HepG2 (cell line): ENCODE measurements around the gene AUH. TPM values are rescaled to one million over a fixed set of nuclear protein-coding genes. Genes with fewer than 3 reads are reported as not detected.

Experiments used
- AHR ChIP-seq: IDR thresholded peaks from 2 replicates; pipeline ENCODE4 v1.6.1; 2018; ENCODE audit warnings: missing genetic modification reagents, missing compliant biosample characterization
- IRX3 ChIP-seq: sonication (generic); formaldehyde crosslinking; IDR thresholded peaks from 2 replicates; pipeline ENCODE4 v1.8.1; 2023; ENCODE audit warnings: mild to moderate bottlenecking, low read depth, missing genetic modification reagents, borderline replicate concordance
- MEF2D ChIP-seq: sonication (generic); formaldehyde crosslinking; IDR thresholded peaks from 2 replicates; pipeline ENCODE4 v1.5.1; 2020; ENCODE audit warnings: mild to moderate bottlenecking, missing genetic modification reagents
- MEIS2 ChIP-seq: sonication (generic); formaldehyde crosslinking; IDR thresholded peaks from 2 replicates; pipeline ENCODE4 v1.9.0; 2021; ENCODE audit warnings: mild to moderate bottlenecking, missing genetic modification reagents
- NCOA1 ChIP-seq: sonication (generic); formaldehyde crosslinking; IDR thresholded peaks from 2 replicates; pipeline ENCODE4 v1.9.0; 2021; ENCODE audit warnings: missing genetic modification reagents
- NFRKB ChIP-seq: fragments of 450-650 bp; IDR thresholded peaks from 2 replicates; pipeline ENCODE4 v1.6.1; 2017
- SPEN ChIP-seq: sonication (generic); formaldehyde crosslinking; IDR thresholded peaks from 2 replicates; pipeline ENCODE4 v1.5.1; 2020; ENCODE audit warnings: low read depth, mild to moderate bottlenecking, missing genetic modification reagents
- TGIF2 ChIP-seq: IDR thresholded peaks from 2 replicates; pipeline ENCODE4 v1.6.1; 2016; ENCODE audit warnings: control low read depth, missing compliant biosample characterization
- ZNF205 ChIP-seq: IDR thresholded peaks from 2 replicates; pipeline ENCODE4 v1.6.1; 2018; ENCODE audit warnings: missing biosample characterization, missing genetic modification reagents
- ZNF282 ChIP-seq: fragments of 450-650 bp; IDR thresholded peaks from 2 replicates; pipeline ENCODE4 v1.6.1; 2018; ENCODE audit not compliant: partially characterized antibody
- ZNF34 ChIP-seq: sonication (generic); formaldehyde crosslinking; IDR thresholded peaks from 2 replicates; pipeline ENCODE4 v1.4.0; 2020; ENCODE audit warnings: mild to moderate bottlenecking, missing genetic modification reagents, borderline replicate concordance
- ZNF367 ChIP-seq: sonication (generic); formaldehyde crosslinking; IDR thresholded peaks from 2 replicates; pipeline ENCODE4 v1.4.0; 2020; ENCODE audit warnings: missing genetic modification reagents, borderline replicate concordance
- ZNF879 ChIP-seq: sonication (generic); formaldehyde crosslinking; IDR thresholded peaks from 2 replicates; pipeline ENCODE4 v1.8.1; 2023; ENCODE audit warnings: missing genetic modification reagents
- polyA plus RNA-seq, 8 experiments: library from polyadenylated mRNA; depleted of rRNA in 3 of 8; stranded (reverse) in 7 of 8; unstranded in 1 of 8; fragments of >200 nt; fragmentation: Illumina TruSeq in 4 of 8; extraction: Trizol in 4 of 8; gene quantifications; 2 replicates each; pipeline versions ENCODE4 v1.2.1 to v1.2.3, GENCODE V29; 2011 to 2016; ENCODE audit warnings: low read depth in 4 of 8, missing spikeins in 1 of 8, mixed read lengths in 1 of 8; ENCODE audit not compliant: insufficient read depth in 1 of 8
- total RNA-seq, 5 experiments: library from RNA; depleted of rRNA; stranded (reverse); fragments of >200 nt; fragmentation: Illumina TruSeq; extraction: Trizol; gene quantifications; 2 replicates each; pipeline ENCODE4 v1.2.3, GENCODE V29; 2016; ENCODE audit warnings: low read depth in 1 of 5
- TF ChIP-seq, protein P1 (sequence below): sonication (generic); formaldehyde crosslinking; IDR thresholded peaks from 2 replicates; pipeline ENCODE4 v1.4.0; 2020; ENCODE audit warnings: missing genetic modification reagents, borderline replicate concordance
- TF ChIP-seq, protein P2 (sequence below): sonication (generic); formaldehyde crosslinking; IDR thresholded peaks from 2 replicates; pipeline ENCODE4 v1.4.0; 2020; ENCODE audit warnings: missing genetic modification reagents
- TF ChIP-seq, protein P3 (sequence below): fragments of 450-650 bp; IDR thresholded peaks from 2 replicates; pipeline ENCODE4 v1.6.1; 2017; ENCODE audit warnings: mild to moderate bottlenecking
- TF ChIP-seq, protein P4 (sequence below): sonication (generic); formaldehyde crosslinking; IDR thresholded peaks from 2 replicates; pipeline ENCODE4 v1.5.1; 2020; ENCODE audit warnings: mild to moderate bottlenecking, missing genetic modification reagents, moderate library complexity

AUH gene
- total and polyA plus RNA-seq, 2 of the 13 experiments (the other 11 are each of a cell fraction or from before 2014, with no cell fraction given): 25.8 to 31.9 TPM

DNA sequence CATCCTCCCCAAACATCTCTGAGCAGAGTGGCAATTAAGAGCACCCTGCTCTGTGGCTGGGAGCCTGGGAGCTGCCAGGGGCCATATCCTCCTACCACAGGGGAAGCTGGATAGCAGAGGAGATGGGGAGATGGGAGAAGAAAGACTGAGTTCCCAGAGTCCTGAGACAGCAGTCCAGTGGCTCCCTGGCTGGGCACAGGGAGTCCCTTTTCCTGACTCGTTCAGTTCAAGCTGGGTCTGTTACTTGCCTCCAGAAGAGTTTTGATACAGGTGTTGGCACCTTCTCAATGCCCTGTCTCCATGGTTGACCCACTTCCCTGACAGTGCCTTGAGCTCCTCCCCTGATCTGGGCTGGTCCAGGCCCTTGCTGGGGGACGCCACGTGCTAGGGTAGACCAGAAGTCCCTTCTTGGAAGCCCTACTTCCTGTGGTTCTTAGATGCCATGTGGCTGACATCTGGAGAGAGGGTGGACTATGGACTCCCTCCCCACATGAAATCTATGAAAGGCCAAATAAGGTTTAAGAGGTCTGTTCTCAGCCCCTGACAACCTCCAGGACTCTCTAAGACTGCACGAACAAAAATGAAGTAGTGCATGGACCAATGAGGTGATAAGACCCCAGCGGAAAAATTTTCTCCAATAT is 166.2 kb downstream of the AUH start (continued):
- TF ChIP-seq, protein P1, sequence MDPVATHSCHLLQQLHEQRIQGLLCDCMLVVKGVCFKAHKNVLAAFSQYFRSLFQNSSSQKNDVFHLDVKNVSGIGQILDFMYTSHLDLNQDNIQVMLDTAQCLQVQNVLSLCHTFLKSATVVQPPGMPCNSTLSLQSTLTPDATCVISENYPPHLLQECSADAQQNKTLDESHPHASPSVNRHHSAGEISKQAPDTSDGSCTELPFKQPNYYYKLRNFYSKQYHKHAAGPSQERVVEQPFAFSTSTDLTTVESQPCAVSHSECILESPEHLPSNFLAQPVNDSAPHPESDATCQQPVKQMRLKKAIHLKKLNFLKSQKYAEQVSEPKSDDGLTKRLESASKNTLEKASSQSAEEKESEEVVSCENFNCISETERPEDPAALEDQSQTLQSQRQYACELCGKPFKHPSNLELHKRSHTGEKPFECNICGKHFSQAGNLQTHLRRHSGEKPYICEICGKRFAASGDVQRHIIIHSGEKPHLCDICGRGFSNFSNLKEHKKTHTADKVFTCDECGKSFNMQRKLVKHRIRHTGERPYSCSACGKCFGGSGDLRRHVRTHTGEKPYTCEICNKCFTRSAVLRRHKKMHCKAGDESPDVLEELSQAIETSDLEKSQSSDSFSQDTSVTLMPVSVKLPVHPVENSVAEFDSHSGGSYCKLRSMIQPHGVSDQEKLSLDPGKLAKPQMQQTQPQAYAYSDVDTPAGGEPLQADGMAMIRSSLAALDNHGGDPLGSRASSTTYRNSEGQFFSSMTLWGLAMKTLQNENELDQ (CRISPR knock-in tag): no peak
- TF ChIP-seq ZNF282 (no peak), ZNF879 (CRISPR knock-in tag) (0 out of 2 replicates have a peak, but pooled peaks have one; percentile 17), NFRKB (no peak), IRX3 (CRISPR knock-in tag) (no peak), ZNF34 (no peak; the same call in 1 of the 2 replicates), MEIS2 (CRISPR knock-in tag) (no peak), ZNF367 (no peak), ZNF205 (no peak), AHR (CRISPR knock-in tag) (no peak), TGIF2 (CRISPR knock-in tag) (no peak; the same call in 1 of the 2 replicates), SPEN (peak; percentile 66; the same call in 1 of the 2 replicates), MEF2D (CRISPR knock-in tag) (0 out of 2 replicates have a peak, but pooled peaks have one; percentile 13), NCOA1 (0 out of 2 replicates have a peak, but pooled peaks have one; percentile 32)
- TF ChIP-seq, protein P2, sequence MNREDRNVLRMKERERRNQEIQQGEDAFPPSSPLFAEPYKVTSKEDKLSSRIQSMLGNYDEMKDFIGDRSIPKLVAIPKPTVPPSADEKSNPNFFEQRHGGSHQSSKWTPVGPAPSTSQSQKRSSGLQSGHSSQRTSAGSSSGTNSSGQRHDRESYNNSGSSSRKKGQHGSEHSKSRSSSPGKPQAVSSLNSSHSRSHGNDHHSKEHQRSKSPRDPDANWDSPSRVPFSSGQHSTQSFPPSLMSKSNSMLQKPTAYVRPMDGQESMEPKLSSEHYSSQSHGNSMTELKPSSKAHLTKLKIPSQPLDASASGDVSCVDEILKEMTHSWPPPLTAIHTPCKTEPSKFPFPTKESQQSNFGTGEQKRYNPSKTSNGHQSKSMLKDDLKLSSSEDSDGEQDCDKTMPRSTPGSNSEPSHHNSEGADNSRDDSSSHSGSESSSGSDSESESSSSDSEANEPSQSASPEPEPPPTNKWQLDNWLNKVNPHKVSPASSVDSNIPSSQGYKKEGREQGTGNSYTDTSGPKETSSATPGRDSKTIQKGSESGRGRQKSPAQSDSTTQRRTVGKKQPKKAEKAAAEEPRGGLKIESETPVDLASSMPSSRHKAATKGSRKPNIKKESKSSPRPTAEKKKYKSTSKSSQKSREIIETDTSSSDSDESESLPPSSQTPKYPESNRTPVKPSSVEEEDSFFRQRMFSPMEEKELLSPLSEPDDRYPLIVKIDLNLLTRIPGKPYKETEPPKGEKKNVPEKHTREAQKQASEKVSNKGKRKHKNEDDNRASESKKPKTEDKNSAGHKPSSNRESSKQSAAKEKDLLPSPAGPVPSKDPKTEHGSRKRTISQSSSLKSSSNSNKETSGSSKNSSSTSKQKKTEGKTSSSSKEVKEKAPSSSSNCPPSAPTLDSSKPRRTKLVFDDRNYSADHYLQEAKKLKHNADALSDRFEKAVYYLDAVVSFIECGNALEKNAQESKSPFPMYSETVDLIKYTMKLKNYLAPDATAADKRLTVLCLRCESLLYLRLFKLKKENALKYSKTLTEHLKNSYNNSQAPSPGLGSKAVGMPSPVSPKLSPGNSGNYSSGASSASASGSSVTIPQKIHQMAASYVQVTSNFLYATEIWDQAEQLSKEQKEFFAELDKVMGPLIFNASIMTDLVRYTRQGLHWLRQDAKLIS: no peak; the same call in 1 of the 2 replicates
- TF ChIP-seq, protein P3, sequence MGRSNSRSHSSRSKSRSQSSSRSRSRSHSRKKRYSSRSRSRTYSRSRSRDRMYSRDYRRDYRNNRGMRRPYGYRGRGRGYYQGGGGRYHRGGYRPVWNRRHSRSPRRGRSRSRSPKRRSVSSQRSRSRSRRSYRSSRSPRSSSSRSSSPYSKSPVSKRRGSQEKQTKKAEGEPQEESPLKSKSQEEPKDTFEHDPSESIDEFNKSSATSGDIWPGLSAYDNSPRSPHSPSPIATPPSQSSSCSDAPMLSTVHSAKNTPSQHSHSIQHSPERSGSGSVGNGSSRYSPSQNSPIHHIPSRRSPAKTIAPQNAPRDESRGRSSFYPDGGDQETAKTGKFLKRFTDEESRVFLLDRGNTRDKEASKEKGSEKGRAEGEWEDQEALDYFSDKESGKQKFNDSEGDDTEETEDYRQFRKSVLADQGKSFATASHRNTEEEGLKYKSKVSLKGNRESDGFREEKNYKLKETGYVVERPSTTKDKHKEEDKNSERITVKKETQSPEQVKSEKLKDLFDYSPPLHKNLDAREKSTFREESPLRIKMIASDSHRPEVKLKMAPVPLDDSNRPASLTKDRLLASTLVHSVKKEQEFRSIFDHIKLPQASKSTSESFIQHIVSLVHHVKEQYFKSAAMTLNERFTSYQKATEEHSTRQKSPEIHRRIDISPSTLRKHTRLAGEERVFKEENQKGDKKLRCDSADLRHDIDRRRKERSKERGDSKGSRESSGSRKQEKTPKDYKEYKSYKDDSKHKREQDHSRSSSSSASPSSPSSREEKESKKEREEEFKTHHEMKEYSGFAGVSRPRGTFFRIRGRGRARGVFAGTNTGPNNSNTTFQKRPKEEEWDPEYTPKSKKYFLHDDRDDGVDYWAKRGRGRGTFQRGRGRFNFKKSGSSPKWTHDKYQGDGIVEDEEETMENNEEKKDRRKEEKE: no peak
- TF ChIP-seq, protein P4, sequence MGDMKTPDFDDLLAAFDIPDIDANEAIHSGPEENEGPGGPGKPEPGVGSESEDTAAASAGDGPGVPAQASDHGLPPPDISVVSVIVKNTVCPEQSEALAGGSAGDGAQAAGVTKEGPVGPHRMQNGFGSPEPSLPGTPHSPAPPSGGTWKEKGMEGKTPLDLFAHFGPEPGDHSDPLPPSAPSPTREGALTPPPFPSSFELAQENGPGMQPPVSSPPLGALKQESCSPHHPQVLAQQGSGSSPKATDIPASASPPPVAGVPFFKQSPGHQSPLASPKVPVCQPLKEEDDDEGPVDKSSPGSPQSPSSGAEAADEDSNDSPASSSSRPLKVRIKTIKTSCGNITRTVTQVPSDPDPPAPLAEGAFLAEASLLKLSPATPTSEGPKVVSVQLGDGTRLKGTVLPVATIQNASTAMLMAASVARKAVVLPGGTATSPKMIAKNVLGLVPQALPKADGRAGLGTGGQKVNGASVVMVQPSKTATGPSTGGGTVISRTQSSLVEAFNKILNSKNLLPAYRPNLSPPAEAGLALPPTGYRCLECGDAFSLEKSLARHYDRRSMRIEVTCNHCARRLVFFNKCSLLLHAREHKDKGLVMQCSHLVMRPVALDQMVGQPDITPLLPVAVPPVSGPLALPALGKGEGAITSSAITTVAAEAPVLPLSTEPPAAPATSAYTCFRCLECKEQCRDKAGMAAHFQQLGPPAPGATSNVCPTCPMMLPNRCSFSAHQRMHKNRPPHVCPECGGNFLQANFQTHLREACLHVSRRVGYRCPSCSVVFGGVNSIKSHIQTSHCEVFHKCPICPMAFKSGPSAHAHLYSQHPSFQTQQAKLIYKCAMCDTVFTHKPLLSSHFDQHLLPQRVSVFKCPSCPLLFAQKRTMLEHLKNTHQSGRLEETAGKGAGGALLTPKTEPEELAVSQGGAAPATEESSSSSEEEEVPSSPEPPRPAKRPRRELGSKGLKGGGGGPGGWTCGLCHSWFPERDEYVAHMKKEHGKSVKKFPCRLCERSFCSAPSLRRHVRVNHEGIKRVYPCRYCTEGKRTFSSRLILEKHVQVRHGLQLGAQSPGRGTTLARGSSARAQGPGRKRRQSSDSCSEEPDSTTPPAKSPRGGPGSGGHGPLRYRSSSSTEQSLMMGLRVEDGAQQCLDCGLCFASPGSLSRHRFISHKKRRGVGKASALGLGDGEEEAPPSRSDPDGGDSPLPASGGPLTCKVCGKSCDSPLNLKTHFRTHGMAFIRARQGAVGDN (CRISPR knock-in tag): peak; percentile 94
